Activated CD4-positive, alpha-beta memory T cell treated with anti-CD3 and anti-CD28 coated beads, Interleukin-2, amount 10 ng/mL, durations not matched to agents 7 days and 5 days (primary cell): ENCODE results near the gene TWIST2. TPM values are rescaled to one million over a fixed set of nuclear protein-coding genes. Genes with fewer than 3 reads are reported as not detected.

Source experiments
- CTCF ChIA-PET: fragments of 350-600 bp; sonication (Branson Sonifier 250); formaldehyde crosslinking; loops from one replicate; lab custom pipeline; 2021; ENCODE audit warnings: antibody characterized with exemption, inconsistent platforms; lab: Charles Lee
- POLR2A ChIA-PET: fragments of 350-600 bp; sonication (Branson Sonifier 250); formaldehyde crosslinking; loops from one replicate; lab custom pipeline; 2021; ENCODE audit warnings: antibody characterized with exemption; lab: Charles Lee
- DNase-seq: peaks from one replicate; pipeline ENCODE4 v3.0.0-alpha.2; 2020
- H3K27ac Mint-ChIP-seq: one replicate; pipeline ENCODE4 v1.8.0; 2021; ENCODE audit warnings: mild to moderate bottlenecking, mixed read lengths
- H3K27me3 Mint-ChIP-seq: one replicate; pipeline ENCODE4 v1.8.0; 2021; ENCODE audit warnings: mixed read lengths
- H3K36me3 Mint-ChIP-seq: one replicate; pipeline ENCODE4 v1.8.0; 2021; ENCODE audit warnings: low read depth, mixed read lengths
- H3K4me1 Mint-ChIP-seq: one replicate; pipeline ENCODE4 v1.8.0; 2021; ENCODE audit warnings: mixed read lengths
- H3K4me3 Mint-ChIP-seq: one replicate; pipeline ENCODE4 v1.8.0; 2021; ENCODE audit warnings: mild to moderate bottlenecking, mixed read lengths
- H3K9me3 Mint-ChIP-seq: one replicate; pipeline ENCODE4 v1.8.0; 2021; ENCODE audit warnings: mixed read lengths
- total RNA-seq, 2 experiments: library from RNA; stranded (reverse); gene quantifications; one replicate each; pipeline ENCODE4 v1.2.3, GENCODE V29; 2021

Gene TWIST2
- total RNA-seq, 2 experiments from 2014 or later = not detected

- H3K36me3 Mint-ChIP-seq = no peaks in the 10 kb centered on the region
- CTCF ChIA-PET = no interaction called here
- H3K27ac Mint-ChIP-seq = no peak overlapping the region
- H3K4me1 Mint-ChIP-seq = no peaks in the 10 kb centered on the region
- no peak for DNase-seq
- peaks cover 3% of the 10 kb centered on the region for H3K27me3 Mint-ChIP-seq
- H3K4me3 Mint-ChIP-seq = no peak overlapping the region
- H3K9me3 Mint-ChIP-seq = peaks cover 2% of the 10 kb centered on the region
- POLR2A ChIA-PET = no interaction called here
Measured at GRCh38 chr2:238818561-238818960, 29.3 kb upstream of the TWIST2 start.

GRCh38 chr2:238820197-238820596 is 27.7 kb upstream of the TWIST2 start:
- H3K4me3 Mint-ChIP-seq = no peak overlapping the region
- peaks cover 12% of the 10 kb centered on the region for H3K27me3 Mint-ChIP-seq
- DNase-seq = no peak
- CTCF ChIA-PET = no interaction called here
- POLR2A ChIA-PET = no interaction called here
- H3K9me3 Mint-ChIP-seq = peaks cover 2% of the 10 kb centered on the region
- H3K36me3 Mint-ChIP-seq = no peaks in the 10 kb centered on the region
- H3K27ac Mint-ChIP-seq = no peak overlapping the region
- no peaks in the 10 kb centered on the region for H3K4me1 Mint-ChIP-seq

GRCh38 chr2:238820916-238821315 is 27.0 kb upstream of the TWIST2 start:
- CTCF ChIA-PET = no interaction called here
- H3K27ac Mint-ChIP-seq = no peak overlapping the region
- H3K4me1 Mint-ChIP-seq = no peaks in the 10 kb centered on the region
- POLR2A ChIA-PET = no interaction called here
- no peak overlapping the region for H3K4me3 Mint-ChIP-seq
- H3K36me3 Mint-ChIP-seq = no peaks in the 10 kb centered on the region
- H3K27me3 Mint-ChIP-seq = peaks cover 16% of the 10 kb centered on the region
- H3K9me3 Mint-ChIP-seq = peaks cover 2% of the 10 kb centered on the region
- DNase-seq = no peak

- Mint-ChIP-seq H3K27me3 (peaks cover 19% of the 10 kb centered on the region), H3K9me3 (peaks cover 2% of the 10 kb centered on the region), H3K27ac (no peak overlapping the region), H3K4me1 (no peaks in the 10 kb centered on the region), H3K4me3 (no peak overlapping the region), H3K36me3 (no peaks in the 10 kb centered on the region)
- CTCF ChIA-PET = no interaction called here
- DNase-seq = no peak
- POLR2A ChIA-PET = no interaction called here
Measured at GRCh38 chr2:238821391-238821790, 26.5 kb upstream of the TWIST2 start.

- POLR2A ChIA-PET = no interaction called here
- Mint-ChIP-seq H3K27me3 (peaks cover 19% of the 10 kb centered on the region), H3K4me3 (no peak overlapping the region), H3K27ac (no peak overlapping the region), H3K36me3 (no peaks in the 10 kb centered on the region), H3K4me1 (no peaks in the 10 kb centered on the region), H3K9me3 (peaks cover 2% of the 10 kb centered on the region)
- CTCF ChIA-PET = no interaction called here
- DNase-seq = no peak
Measured at GRCh38 chr2:238821944-238822670, 25.8 kb upstream of the TWIST2 start.

GRCh38 chr2:238822955-238823354 is 24.9 kb upstream of the TWIST2 start:
- Mint-ChIP-seq H3K36me3 (no peaks in the 10 kb centered on the region), H3K27ac (no peak overlapping the region), H3K27me3 (peaks cover 24% of the 10 kb centered on the region), H3K9me3 (peaks cover 2% of the 10 kb centered on the region), H3K4me1 (no peaks in the 10 kb centered on the region), H3K4me3 (no peak overlapping the region)
- CTCF ChIA-PET = no interaction called here
- DNase-seq = no peak
- POLR2A ChIA-PET = no interaction called here

- CTCF ChIA-PET = no interaction called here
- Mint-ChIP-seq H3K27ac (no peak overlapping the region), H3K4me3 (no peak overlapping the region), H3K27me3 (peaks cover 43% of the 10 kb centered on the region), H3K36me3 (no peaks in the 10 kb centered on the region), H3K4me1 (no peaks in the 10 kb centered on the region), H3K9me3 (no peaks in the 10 kb centered on the region)
- DNase-seq = no peak
- POLR2A ChIA-PET = no interaction called here
Measured at GRCh38 chr2:238831177-238831576, 16.7 kb upstream of the TWIST2 start.

- Mint-ChIP-seq H3K4me1 (no peaks in the 10 kb centered on the region), H3K4me3 (no peak overlapping the region), H3K36me3 (no peaks in the 10 kb centered on the region), H3K27ac (no peak overlapping the region), H3K9me3 (no peaks in the 10 kb centered on the region), H3K27me3 (peaks cover 32% of the 10 kb centered on the region)
- ChIA-PET CTCF (no interaction called here), POLR2A (no interaction called here)
- DNase-seq = no peak
Measured at GRCh38 chr2:238834982-238835381, 12.9 kb upstream of the TWIST2 start.

- ChIA-PET CTCF (no interaction called here), POLR2A (no interaction called here)
- H3K4me1 Mint-ChIP-seq = no peaks in the 10 kb centered on the region
- no peak overlapping the region for H3K27ac Mint-ChIP-seq
- H3K4me3 Mint-ChIP-seq = no peak overlapping the region
- H3K36me3 Mint-ChIP-seq = no peaks in the 10 kb centered on the region
- H3K9me3 Mint-ChIP-seq = no peaks in the 10 kb centered on the region
- no peak for DNase-seq
- peaks cover 28% of the 10 kb centered on the region for H3K27me3 Mint-ChIP-seq
Measured at GRCh38 chr2:238835726-238836301, 12.1 kb upstream of the TWIST2 start.

GRCh38 chr2:238838786-238839327 is 9.0 kb upstream of the TWIST2 start:
- no peak overlapping the region for H3K27ac Mint-ChIP-seq
- ChIA-PET POLR2A (no interaction called here), CTCF (no interaction called here)
- no peak for DNase-seq
- H3K36me3 Mint-ChIP-seq = no peaks in the 10 kb centered on the region
- H3K9me3 Mint-ChIP-seq = no peaks in the 10 kb centered on the region
- H3K4me3 Mint-ChIP-seq = no peak overlapping the region
- no peaks in the 10 kb centered on the region for H3K4me1 Mint-ChIP-seq
- peaks cover 15% of the 10 kb centered on the region for H3K27me3 Mint-ChIP-seq

- no peak for DNase-seq
- no peak overlapping the region for H3K4me3 Mint-ChIP-seq
- no peaks in the 10 kb centered on the region for H3K4me1 Mint-ChIP-seq
- peaks cover 21% of the 10 kb centered on the region for H3K27me3 Mint-ChIP-seq
- no peaks in the 10 kb centered on the region for H3K36me3 Mint-ChIP-seq
- no peak overlapping the region for H3K27ac Mint-ChIP-seq
- POLR2A ChIA-PET = no interaction called here
- H3K9me3 Mint-ChIP-seq = no peaks in the 10 kb centered on the region
- CTCF ChIA-PET = no interaction called here
Measured at GRCh38 chr2:238839428-238839827, 8.5 kb upstream of the TWIST2 start.

GRCh38 chr2:238841542-238842164 is 6.2 kb upstream of the TWIST2 start:
- Mint-ChIP-seq H3K4me1 (no peaks in the 10 kb centered on the region), H3K27me3 (peaks cover 39% of the 10 kb centered on the region), H3K9me3 (no peaks in the 10 kb centered on the region), H3K27ac (no peak overlapping the region), H3K4me3 (no peak overlapping the region), H3K36me3 (no peaks in the 10 kb centered on the region)
- ChIA-PET POLR2A (no interaction called here), CTCF (no interaction called here)
- no peak for DNase-seq

GRCh38 chr2:238843476-238843875 is 4.4 kb upstream of the TWIST2 start:
- no peak for DNase-seq
- Mint-ChIP-seq H3K4me3 (no peak overlapping the region), H3K4me1 (no peaks in the 10 kb centered on the region), H3K27ac (no peak overlapping the region), H3K36me3 (no peaks in the 10 kb centered on the region), H3K27me3 (peaks cover 44% of the 10 kb centered on the region), H3K9me3 (no peaks in the 10 kb centered on the region)
- CTCF ChIA-PET = interaction anchor here (0.6 kb wide), 1 partner anchor 1183 kb away, joined by 3 read pairs; no protein-coding TSS in a partner anchor
- POLR2A ChIA-PET = no interaction called here
